Measurements from ENCODE around the gene PADI6. TPM values are rescaled to one million over a fixed set of nuclear protein-coding genes. Genes with fewer than 3 reads are reported as not detected.

The PADI6 gene
- total RNA-seq, 1 donor from 2014 or later, result not detected

DNA sequence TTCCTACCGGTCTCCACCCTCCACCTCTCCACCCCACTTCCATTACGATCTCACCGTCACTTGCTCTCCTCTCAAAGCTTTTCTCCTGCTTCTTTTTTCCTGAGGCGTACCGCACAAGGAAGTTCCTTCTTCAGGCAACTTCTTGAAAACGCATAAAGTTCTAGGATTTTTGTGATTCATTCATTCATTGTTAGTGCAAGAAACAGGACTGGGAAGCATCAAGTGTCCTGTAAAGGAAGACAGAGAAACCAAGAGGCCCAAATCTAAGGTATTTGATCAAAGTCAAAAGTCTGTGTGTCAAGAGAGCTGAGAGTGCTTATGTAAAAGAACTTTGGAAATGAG lies 68.8 kb downstream of the PADI6 start:
- intact Hi-C loops (cut with DNase I), result no loop called here
- no peak for DNase-seq
- no peak for ATAC-seq (ENCODE audit: poor library complexity)

- ATAC-seq (ENCODE audit: poor library complexity) (no peak), DNase-seq (no peak)
- intact Hi-C loops (cut with DNase I), result no loop called here
These were observed 69.4 kb downstream of the PADI6 start for GRCh38 chr1:17441265-17441992.

DNA sequence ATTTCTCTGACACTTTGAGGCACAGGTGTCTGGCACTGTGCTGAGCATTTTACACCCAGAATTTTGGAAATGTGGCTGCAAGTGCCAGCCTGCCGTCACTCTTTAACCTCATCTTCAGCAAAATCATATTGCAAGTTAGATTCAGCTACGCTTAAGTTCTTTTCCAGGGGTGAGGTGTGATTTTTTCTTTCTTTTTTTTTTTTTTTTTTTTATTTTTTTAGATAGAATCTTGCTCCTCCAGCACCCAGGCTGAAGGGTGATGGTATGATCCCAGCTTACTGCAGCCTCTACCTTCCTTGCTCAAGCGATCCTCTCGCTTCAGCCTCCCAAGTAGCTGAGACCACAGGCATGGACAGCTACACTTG lies 70.0 kb downstream of the PADI6 start:
- DNase-seq (no peak), ATAC-seq (ENCODE audit: poor library complexity) (no peak)
- intact Hi-C loops (cut with DNase I), result no loop called here

DNA sequence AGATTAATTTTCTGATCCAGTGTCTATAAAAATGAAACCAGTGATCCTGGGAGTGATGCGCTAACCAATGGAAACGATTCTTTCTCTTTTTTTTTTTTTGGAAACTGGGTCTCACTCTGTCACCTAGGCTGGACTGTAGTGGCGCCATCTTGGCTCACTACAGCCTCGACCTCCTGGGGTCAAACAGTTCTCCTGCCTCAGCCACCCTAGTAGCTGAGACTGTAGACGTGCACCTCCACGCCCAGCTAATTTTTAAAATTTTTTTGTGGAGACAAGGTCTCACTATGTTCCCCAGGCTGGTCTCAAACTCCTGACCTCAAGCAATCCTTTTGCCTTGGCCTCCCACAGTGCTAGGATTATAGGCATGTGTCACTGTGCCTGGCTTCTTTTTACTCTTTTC lies 70.8 kb downstream of the PADI6 start:
- ATAC-seq (ENCODE audit: poor library complexity), result no peak
- DNase-seq, result no peak
- intact Hi-C loops (cut with DNase I), result no loop called here

GRCh38 chr1:17447501-17447992 lies 75.6 kb downstream of the PADI6 start:
- no peak for ATAC-seq (ENCODE audit: poor library complexity)
- DNase-seq, result no peak
- intact Hi-C loops (cut with DNase I), result no loop called here

Other genes with a start within 250 kb of the PADI6 start
- not detected for gene PADI1, start 167.1 kb upstream of the PADI6 start, total RNA-seq
- gene PADI3, start 123.1 kb upstream of the PADI6 start, total RNA-seq, result not detected
- 0.48 TPM for gene PADI4, start 64.0 kb upstream of the PADI6 start, total RNA-seq
- 11.3 TPM for gene RCC2, start 67.5 kb downstream of the PADI6 start, total RNA-seq
- gene ARHGEF10L, start 167.5 kb downstream of the PADI6 start, total RNA-seq, result 55.6 TPM